Uterus (tissue), 2 donors: Measurements from ENCODE around the gene IFITM5.
"Not testable (repeated sequence)": the region's sequence is repeated elsewhere in the genome, so short reads cannot be mapped to it uniquely, and the experiment has no call there.

Source experiments
- CTCF ChIP-seq, 4 experiments: fragments of 200-600 bp in 2 of 4; fragments of 450-650 bp in 2 of 4; sonication (generic) in 2 of 4; IDR thresholded peaks; one replicate each; pipeline ENCODE4 v1.5.1; 2016 to 2019; ENCODE audit warnings: antibody characterized with exemption in 4 of 4, mild to moderate bottlenecking in 2 of 4, moderate library complexity in 1 of 4
- POLR2A ChIP-seq, 2 donors: fragments of 450-650 bp; IDR thresholded peaks; one replicate each; pipeline ENCODE4 v1.6.1; 2016; ENCODE audit warnings: antibody characterized with exemption in 2 of 2, mild to moderate bottlenecking in 1 of 2, moderate library complexity in 1 of 2

GRCh38 chr11:328516-329100 lies 29.3 kb upstream of the IFITM5 start:
- not testable (repeated sequence) for TF ChIP-seq CTCF, POLR2A (IDR thresholded peaks at IDR 0.05)
